GM18498 (cell line): ENCODE measurements around the gene ELOB.
A peak's percentile ranks its signal among the peaks of the same experiment; 100 is the strongest.

ENCODE experiments used
- ATAC-seq: cut with Tn5 transposase; IDR thresholded peaks from one replicate; pipeline ENCODE4 v1.9.1; 2021; ENCODE audit warnings: mild to moderate bottlenecking, moderate library complexity; ENCODE audit not compliant: unreplicated experiment

ELOB gene

GRCh38 chr16:2777231-2777902, at the start of gene ELOB:
TSS of gene ELOB (minus strand) at chr16:2777280. CDS start at chr16:2777239, 41 bp downstream.
- ATAC-seq, result peak; percentile 81

GRCh38 chr16:2825906-2826305, 48.8 kb upstream of the ELOB start:
- no peak for ATAC-seq

GRCh38 chr16:2825049-2825742, 48.1 kb upstream of the ELOB start:
- ATAC-seq, result no peak

GRCh38 chr16:2824626-2825025, 47.5 kb upstream of the ELOB start:
- no peak for ATAC-seq

GRCh38 chr16:2822496-2822895, 45.4 kb upstream of the ELOB start:
- no peak for ATAC-seq

- no peak for ATAC-seq
Observed at GRCh38 chr16:2822158-2822495, 45.0 kb upstream of the ELOB start.

GRCh38 chr16:2821487-2822157, 44.5 kb upstream of the ELOB start:
- ATAC-seq, result no peak

- no peak for ATAC-seq
Observed at GRCh38 chr16:2820836-2821486, 43.9 kb upstream of the ELOB start.

- ATAC-seq, result no peak
Observed at GRCh38 chr16:2819939-2820835, 43.1 kb upstream of the ELOB start.

GRCh38 chr16:2819179-2819938, 42.3 kb upstream of the ELOB start:
- ATAC-seq, result no peak

- no peak for ATAC-seq
Observed at GRCh38 chr16:2818272-2818876, 41.3 kb upstream of the ELOB start.

GRCh38 chr16:2817340-2818271, 40.5 kb upstream of the ELOB start:
- no peak for ATAC-seq

GRCh38 chr16:2816751-2817339, 39.8 kb upstream of the ELOB start, which contains the start of gene PRSS21:
TSS of gene PRSS21 (plus strand) at chr16:2817237. CDS start at chr16:2817269, 32 bp downstream.
- no peak for ATAC-seq

- no peak for ATAC-seq
Observed at GRCh38 chr16:2815299-2815771, 38.3 kb upstream of the ELOB start.

GRCh38 chr16:2814551-2815298, 37.6 kb upstream of the ELOB start:
- no peak for ATAC-seq

- ATAC-seq, result no peak
Observed at GRCh38 chr16:2813771-2814221, 36.7 kb upstream of the ELOB start.
